NCI-H526 (cell line): ENCODE results near the gene IL4.

Experiments used
- DNase-seq, 2 experiments: peaks; one replicate each; lab custom pipeline; 2025; lab: John Stamatoyannopoulos, UW

The IL4 gene

GRCh38 chr5:132695956-132696355 lies 22.2 kb downstream of the IL4 start:
- DNase-seq, result no peak

- no peak for DNase-seq
Measured at GRCh38 chr5:132704875-132705274, 31.1 kb downstream of the IL4 start.

- no peak for DNase-seq
Measured at GRCh38 chr5:132708645-132709044, 34.9 kb downstream of the IL4 start.

GRCh38 chr5:132714456-132715307 lies 40.9 kb downstream of the IL4 start:
- DNase-seq, result no peak

GRCh38 chr5:132718544-132719312 lies 44.9 kb downstream of the IL4 start:
- DNase-seq, result no peak

GRCh38 chr5:132725745-132726144 lies 52.0 kb downstream of the IL4 start:
- DNase-seq, result no peak

- no peak for DNase-seq
Measured at GRCh38 chr5:132729896-132730295, 56.1 kb downstream of the IL4 start.
